H9 (cell line): ENCODE results near the gene PCBP1. TPM values are rescaled to one million over a fixed set of nuclear protein-coding genes. Genes with fewer than 3 reads are reported as not detected.

Source experiments
- DNase-seq: peaks from one replicate; pipeline ENCODE4 v3.0.0-alpha.2; 2017
- H2AFZ ChIP-seq: one replicate; pipeline ENCODE4 v1.6.1; 2013; ENCODE audit warnings: mild to moderate bottlenecking, low read length, control low read depth, moderate library complexity
- H2AK5ac ChIP-seq: 2 replicates; pipeline ENCODE4 v1.6.1; 2013; ENCODE audit warnings: low read length, control low read depth, mixed read lengths; ENCODE audit not compliant: insufficient read length
- H2BK120ac ChIP-seq: one replicate; pipeline ENCODE4 v1.6.1; 2013; ENCODE audit warnings: low read depth, mild to moderate bottlenecking, low read length, control low read depth, inconsistent platforms; ENCODE audit not compliant: poor library complexity, severe bottlenecking
- H2BK12ac ChIP-seq: 2 replicates; pipeline ENCODE4 v1.6.1; 2013; ENCODE audit warnings: low read length, control low read depth, mixed read lengths, low read depth; ENCODE audit not compliant: insufficient read length
- H2BK15ac ChIP-seq: 2 replicates; pipeline ENCODE4 v1.6.1; 2013; ENCODE audit warnings: low read depth, low read length, control low read depth
- H2BK20ac ChIP-seq: one replicate; pipeline ENCODE4 v1.6.1; 2013; ENCODE audit warnings: low read depth, mild to moderate bottlenecking, low read length, control low read depth, inconsistent platforms; ENCODE audit not compliant: poor library complexity, severe bottlenecking
- H2BK5ac ChIP-seq: 2 replicates; pipeline ENCODE4 v1.6.1; 2013; ENCODE audit warnings: low read length, control low read depth, mixed read lengths; ENCODE audit not compliant: insufficient read length
- H3K14ac ChIP-seq: 2 replicates; pipeline ENCODE4 v1.6.1; 2013; ENCODE audit warnings: low read length, control low read depth; ENCODE audit not compliant: insufficient read depth
- H3K18ac ChIP-seq: 2 replicates; pipeline ENCODE4 v1.6.1; 2013; ENCODE audit warnings: low read depth, mild to moderate bottlenecking, mixed read lengths, low read length, control low read depth; ENCODE audit not compliant: insufficient read length
- H3K23ac ChIP-seq: 2 replicates; pipeline ENCODE4 v1.6.1; 2013; ENCODE audit warnings: low read length, control low read depth, mixed read lengths, low read depth; ENCODE audit not compliant: insufficient read length
- H3K23me2 ChIP-seq: 2 replicates; pipeline ENCODE4 v1.6.1; 2013; ENCODE audit warnings: low read depth, mild to moderate bottlenecking, mixed read lengths, low read length, control low read depth; ENCODE audit not compliant: insufficient read length, poor library complexity, severe bottlenecking
- H3K27ac ChIP-seq: 2 replicates; pipeline ENCODE4 v1.5.1; 2013; ENCODE audit warnings: low read length, control low read depth, mixed read lengths, low read depth; ENCODE audit not compliant: insufficient read length
- H3K27me3 ChIP-seq: 2 replicates; pipeline ENCODE4 v1.6.1; 2013; ENCODE audit warnings: low read length, control low read depth, inconsistent platforms; ENCODE audit not compliant: insufficient read depth
- H3K4ac ChIP-seq: 2 replicates; pipeline ENCODE4 v1.6.1; 2013; ENCODE audit warnings: low read depth, mild to moderate bottlenecking, control low read depth, inconsistent platforms, low read length, moderate library complexity
- H3K4me1 ChIP-seq: 2 replicates; pipeline ENCODE4 v1.6.1; 2013; ENCODE audit warnings: low read length, control low read depth, inconsistent platforms; ENCODE audit not compliant: insufficient read depth
- H3K4me2 ChIP-seq: 2 replicates; pipeline ENCODE4 v1.6.1; 2013; ENCODE audit warnings: low read length, control low read depth, mixed read lengths; ENCODE audit not compliant: insufficient read length, insufficient read depth
- H3K56ac ChIP-seq: 2 replicates; pipeline ENCODE4 v1.6.1; 2013; ENCODE audit warnings: low read depth, mild to moderate bottlenecking, mixed read lengths, low read length, control low read depth; ENCODE audit not compliant: insufficient read length
- H3K79me1 ChIP-seq: 2 replicates; pipeline ENCODE4 v1.6.1; 2013; ENCODE audit warnings: low read depth, mild to moderate bottlenecking, moderate library complexity, low read length, control low read depth, inconsistent platforms; ENCODE audit not compliant: insufficient read depth, poor library complexity, severe bottlenecking
- H3K79me2 ChIP-seq: 2 replicates; pipeline ENCODE4 v1.6.1; 2013; ENCODE audit warnings: low read length, control low read depth, inconsistent platforms; ENCODE audit not compliant: insufficient read depth
- H3K9ac ChIP-seq: 2 replicates; pipeline ENCODE4 v1.6.1; 2013; ENCODE audit warnings: low read length, control low read depth, mixed read lengths; ENCODE audit not compliant: insufficient read length; ENCODE audit errors: extremely low read depth
- H3K9me3 ChIP-seq: one replicate; pipeline ENCODE4 v1.6.1; 2013; ENCODE audit warnings: low read depth, low read length, inconsistent platforms; ENCODE audit not compliant: control insufficient read depth
- H3T11ph ChIP-seq: one replicate; pipeline ENCODE4 v1.6.1; 2013; ENCODE audit warnings: mild to moderate bottlenecking, low read length, control low read depth, inconsistent platforms
- H4K20me1 ChIP-seq: one replicate; pipeline ENCODE4 v1.6.1; 2013; ENCODE audit not compliant: control insufficient read depth, insufficient read length, insufficient read depth
- H4K5ac ChIP-seq: 2 replicates; pipeline ENCODE4 v1.6.1; 2013; ENCODE audit warnings: low read depth, mild to moderate bottlenecking, mixed read lengths, low read length, control low read depth; ENCODE audit not compliant: insufficient read length
- H4K8ac ChIP-seq: replicated peaks from 2 replicates; pipeline ENCODE4 v1.6.1; 2013; ENCODE audit warnings: low read length, control low read depth, mixed read lengths, low read depth; ENCODE audit not compliant: insufficient read length
- H4K91ac ChIP-seq: 2 replicates; pipeline ENCODE4 v1.6.1; 2013; ENCODE audit warnings: low read depth, mild to moderate bottlenecking, moderate library complexity, mixed read lengths, low read length, control low read depth; ENCODE audit not compliant: insufficient read length
- H3K27ac Mint-ChIP-seq, 3 experiments: 2 replicates in 2 of 3; 3 replicates in 1 of 3; pipeline ENCODE4 v1.8.0; 2020 to 2021; ENCODE audit warnings: mixed read lengths in 3 of 3, mild to moderate bottlenecking in 1 of 3, moderate library complexity in 1 of 3
- H3K27me3 Mint-ChIP-seq: 2 replicates; pipeline ENCODE4 v1.8.0; 2021; ENCODE audit warnings: low read depth, mild to moderate bottlenecking, moderate library complexity, mixed read lengths
- H3K36me3 Mint-ChIP-seq, 3 experiments: 2 replicates in 2 of 3; 3 replicates in 1 of 3; pipeline ENCODE4 v1.8.0; 2020 to 2021; ENCODE audit warnings: low read depth in 3 of 3, mixed read lengths in 3 of 3; ENCODE audit not compliant: insufficient read depth in 1 of 3
- H3K4me1 Mint-ChIP-seq, 2 experiments: 2 replicates each; pipeline ENCODE4 v1.8.0; 2020; ENCODE audit warnings: mixed read lengths in 2 of 2
- H3K4me3 Mint-ChIP-seq, 2 experiments: 2 replicates in 1 of 2; 3 replicates in 1 of 2; pipeline ENCODE4 v1.8.0; 2020 to 2021; ENCODE audit warnings: mild to moderate bottlenecking in 2 of 2, mixed read lengths in 2 of 2, moderate library complexity in 1 of 2
- H3K9me3 Mint-ChIP-seq, 2 experiments: 2 replicates in 1 of 2; 3 replicates in 1 of 2; pipeline ENCODE4 v1.8.0; 2020; ENCODE audit warnings: mild to moderate bottlenecking in 2 of 2, mixed read lengths in 2 of 2, moderate library complexity in 1 of 2
- WGBS: extraction: QIAGEN DNeasy Blood & Tissue Kit; methylation state at CpG from one replicate; pipeline ENCODE4 v1.1.7; 2013; ENCODE audit warnings: missing lambda C conversion rate, low lambda C conversion rate, mixed read lengths; ENCODE audit not compliant: insufficient read length; ENCODE audit errors: extremely low coverage; 5-methylcytosine and 5-hydroxymethylcytosine counted together
- total RNA-seq: library from RNA; stranded (reverse); gene quantifications from 2 replicates; pipeline ENCODE4 v1.2.1, GENCODE V29; 2021
- TF ChIP-seq, protein P1 (sequence below): fragments of 200-600 bp; sonication (generic); conservative IDR thresholded peaks from 3 replicates; pipeline ENCODE4 v1.8.0; 2021; ENCODE audit warnings: antibody characterized with exemption, mild to moderate bottlenecking

PCBP1 gene
- total RNA-seq, 1 experiment from 2014 or later, result 457 TPM

- Histone ChIP-seq H3K18ac (no peak overlapping the region), H3K27me3 (no peaks in the 10 kb centered on the region), H2BK12ac (no peak overlapping the region), H3T11ph (no peak overlapping the region), H4K91ac (no peak overlapping the region), H3K4me2 (no peak overlapping the region), H2BK120ac (no peak overlapping the region), H3K9me3 (no peaks in the 10 kb centered on the region), H2BK5ac (no peak overlapping the region), H4K8ac (no peak overlapping the region), H3K14ac (no peak overlapping the region), H2AFZ (no peak overlapping the region), H4K20me1 (no peaks in the 10 kb centered on the region), H4K5ac (no peak overlapping the region), H3K23me2 (no peaks in the 10 kb centered on the region), H2BK20ac (no peak overlapping the region), H3K9ac (no peak overlapping the region), H3K4ac (no peak overlapping the region), H3K27ac (no peak overlapping the region), H3K79me2 (no peaks in the 10 kb centered on the region), H2BK15ac (no peak overlapping the region), H3K79me1 (no peaks in the 10 kb centered on the region), H2AK5ac (no peak overlapping the region), H3K23ac (no peak overlapping the region), H3K56ac (no peak overlapping the region), H3K4me1 (peaks cover under 1% of the 10 kb centered on the region)
- no peaks in the 10 kb centered on the region; a peak in 1 of 5 replicates for H3K9me3 Mint-ChIP-seq
- H3K27ac Mint-ChIP-seq, result no peak overlapping the region
- H3K4me1 Mint-ChIP-seq, result peaks cover 29 to 34% of the 10 kb centered on the region in 2 experiments
- no peak for DNase-seq
- TF ChIP-seq, protein P1, sequence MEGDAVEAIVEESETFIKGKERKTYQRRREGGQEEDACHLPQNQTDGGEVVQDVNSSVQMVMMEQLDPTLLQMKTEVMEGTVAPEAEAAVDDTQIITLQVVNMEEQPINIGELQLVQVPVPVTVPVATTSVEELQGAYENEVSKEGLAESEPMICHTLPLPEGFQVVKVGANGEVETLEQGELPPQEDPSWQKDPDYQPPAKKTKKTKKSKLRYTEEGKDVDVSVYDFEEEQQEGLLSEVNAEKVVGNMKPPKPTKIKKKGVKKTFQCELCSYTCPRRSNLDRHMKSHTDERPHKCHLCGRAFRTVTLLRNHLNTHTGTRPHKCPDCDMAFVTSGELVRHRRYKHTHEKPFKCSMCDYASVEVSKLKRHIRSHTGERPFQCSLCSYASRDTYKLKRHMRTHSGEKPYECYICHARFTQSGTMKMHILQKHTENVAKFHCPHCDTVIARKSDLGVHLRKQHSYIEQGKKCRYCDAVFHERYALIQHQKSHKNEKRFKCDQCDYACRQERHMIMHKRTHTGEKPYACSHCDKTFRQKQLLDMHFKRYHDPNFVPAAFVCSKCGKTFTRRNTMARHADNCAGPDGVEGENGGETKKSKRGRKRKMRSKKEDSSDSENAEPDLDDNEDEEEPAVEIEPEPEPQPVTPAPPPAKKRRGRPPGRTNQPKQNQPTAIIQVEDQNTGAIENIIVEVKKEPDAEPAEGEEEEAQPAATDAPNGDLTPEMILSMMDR, result no peak
- no CpG with 5 or more reads among the region's 1 CpG for WGBS
- H3K4me3 Mint-ChIP-seq, result no peak overlapping the region
- 0 out of 7 replicates have a peak, but pooled peaks cover 0 to 4% (median 0%) of the 10 kb centered on the region in 3 experiments for H3K36me3 Mint-ChIP-seq
- H3K27me3 Mint-ChIP-seq, result no peaks in the 10 kb centered on the region
Observed at GRCh38 chr2:70133127-70133452, 45.8 kb downstream of the PCBP1 start.
